SK-N-SH (cell line): ENCODE measurements around the gene TTYH3. TPM values are rescaled to one million over a fixed set of nuclear protein-coding genes. Genes with fewer than 3 reads are reported as not detected.

Source experiments
- CTCF ChIA-PET: fragments of 300-600, 350-600 bp; formaldehyde crosslinking; extraction: SDS; loops from one replicate; lab custom pipeline; 2021; lab: Yijun Ruan, JAX
- POLR2A ChIA-PET: fragments of 350-600 bp; sonication (Branson Sonifier 250); formaldehyde crosslinking; extraction: SDS; loops from one replicate; lab custom pipeline; 2020; ENCODE audit warnings: antibody characterized with exemption, inconsistent platforms; lab: Yijun Ruan, JAX
- DNase-seq: peaks from one replicate; pipeline ENCODE4 v3.0.0; 2012
- H2AFZ ChIP-seq: fragments of 200-600 bp; sonication (generic); 2 replicates; pipeline ENCODE4 v1.8.1; 2016; ENCODE audit warnings: antibody characterized with exemption, mild to moderate bottlenecking, low read depth
- H3F3A ChIP-seq: fragments of 200-600 bp; sonication (generic); replicated peaks from 2 replicates; pipeline ENCODE3; 2016; ENCODE audit warnings: antibody characterized with exemption, mild to moderate bottlenecking; ENCODE audit not compliant: insufficient read depth
- H3K27ac ChIP-seq, 2 experiments: fragments of 200-500 bp in 1 of 2; fragments of 200-600 bp in 1 of 2; sonication (Bioruptor generic) in 1 of 2; sonication (generic), shearing (Covaris generic) in 1 of 2; 2 replicates each; pipeline versions ENCODE4 v1.5.1 to v1.6.1; 2014 to 2016; ENCODE audit warnings: low read depth in 2 of 2, inconsistent platforms in 1 of 2, low read length in 1 of 2, mild to moderate bottlenecking in 1 of 2, mixed read lengths in 1 of 2
- H3K27me3 ChIP-seq: fragments of 200-600 bp; sonication (generic), shearing (Covaris generic); 2 replicates; pipeline ENCODE4 v1.6.1; 2016; ENCODE audit warnings: mixed run types; ENCODE audit not compliant: insufficient read depth
- H3K36me3 ChIP-seq, 2 experiments: fragments of 200-500 bp in 1 of 2; fragments of 200-600 bp in 1 of 2; sonication (Bioruptor generic) in 1 of 2; sonication (generic) in 1 of 2; replicated peaks in 1 of 2; 2 replicates each; pipeline versions ENCODE3 to v1.5.1; 2014 to 2016; ENCODE audit warnings: low read length in 1 of 2, mild to moderate bottlenecking in 1 of 2; ENCODE audit not compliant: insufficient read depth in 2 of 2, control insufficient read depth in 1 of 2
- H3K4me1 ChIP-seq, 2 experiments: fragments of 200-500 bp in 1 of 2; fragments of 200-600 bp in 1 of 2; sonication (Bioruptor generic) in 1 of 2; sonication (generic), shearing (Covaris generic) in 1 of 2; 2 replicates each; pipeline versions ENCODE4 v1.5.1 to v1.6.1; 2014 to 2016; ENCODE audit warnings: low read depth in 1 of 2, low read length in 1 of 2, mixed run types in 1 of 2; ENCODE audit not compliant: insufficient read depth in 2 of 2, control insufficient read depth in 1 of 2
- H3K4me2 ChIP-seq: fragments of 200-600 bp; sonication (generic), shearing (Covaris generic); 2 replicates; pipeline ENCODE4 v1.6.1; 2017; ENCODE audit warnings: mixed run types
- H3K4me3 ChIP-seq, 2 experiments: fragments of 200-500 bp in 1 of 2; fragments of 200-600 bp in 1 of 2; sonication (Bioruptor generic) in 1 of 2; sonication (generic), shearing (Covaris generic) in 1 of 2; 2 replicates each; pipeline versions ENCODE4 v1.5.1 to v1.8.1; 2014 to 2016; ENCODE audit warnings: low read depth in 2 of 2, inconsistent platforms in 1 of 2, low read length in 1 of 2, mild to moderate bottlenecking in 1 of 2, mixed read lengths in 1 of 2, moderate library complexity in 1 of 2
- H3K79me2 ChIP-seq: fragments of 200-600 bp; sonication (generic); 2 replicates; pipeline ENCODE4 v1.8.1; 2017; ENCODE audit warnings: mild to moderate bottlenecking; ENCODE audit not compliant: insufficient read depth
- H3K9ac ChIP-seq: fragments of 200-600 bp; sonication (generic); 2 replicates; pipeline ENCODE4 v1.6.1; 2017; ENCODE audit warnings: mixed run types
- H3K9me2 ChIP-seq: fragments of 200-600 bp; sonication (generic); 2 replicates; pipeline ENCODE4 v1.6.1; 2017; ENCODE audit warnings: mixed run types
- H3K9me3 ChIP-seq: fragments of 200-600 bp; sonication (generic); 2 replicates; pipeline ENCODE4 v1.6.1; 2017; ENCODE audit warnings: mixed run types, mild to moderate bottlenecking, moderate library complexity
- H4K20me1 ChIP-seq: fragments of 200-600 bp; sonication (generic); 2 replicates; pipeline ENCODE4 v1.6.1; 2017; ENCODE audit warnings: mild to moderate bottlenecking, mixed run types; ENCODE audit not compliant: insufficient read depth
- CHD2 ChIP-seq: fragments of 150-350 bp; IDR thresholded peaks from 2 replicates; pipeline ENCODE4 v1.6.1; 2018; ENCODE audit warnings: low read length; ENCODE audit not compliant: partially characterized antibody
- ELF1 ChIP-seq: IDR thresholded peaks from 2 replicates; pipeline ENCODE4 v1.4.0; 2012
- EP300 ChIP-seq, 2 experiments: IDR thresholded peaks; 2 replicates each; pipeline versions ENCODE4 v1.4.0 to v1.6.1; 2012; ENCODE audit warnings: borderline replicate concordance in 1 of 2, low read depth in 1 of 2, low read length in 1 of 2
- EZH2phosphoT487 ChIP-seq: fragments of 200-600 bp; sonication (generic); IDR thresholded peaks from 2 replicates; pipeline ENCODE4 v1.6.1; 2017; ENCODE audit warnings: low read depth, mixed run types, mild to moderate bottlenecking, antibody characterized with exemption, moderate library complexity, borderline replicate concordance
- FOXJ3 ChIP-seq: sonication (generic); formaldehyde crosslinking; IDR thresholded peaks from 2 replicates; pipeline ENCODE4 v1.5.1; 2020; ENCODE audit warnings: mild to moderate bottlenecking, missing genetic modification reagents
- JUND ChIP-seq: IDR thresholded peaks from 2 replicates; pipeline ENCODE4 v1.4.0; 2012
- MEF2A ChIP-seq: IDR thresholded peaks from 2 replicates; pipeline ENCODE4 v1.4.0; 2012; ENCODE audit warnings: low read depth, borderline replicate concordance
- NFIC ChIP-seq: IDR thresholded peaks from 2 replicates; pipeline ENCODE4 v1.4.0; 2012; ENCODE audit warnings: borderline replicate concordance
- RCOR1 ChIP-seq: fragments of 150-350 bp; IDR thresholded peaks from 2 replicates; pipeline ENCODE4 v1.6.1; 2017; ENCODE audit warnings: antibody characterized with exemption, low read length
- RFX5 ChIP-seq: IDR thresholded peaks from 2 replicates; pipeline ENCODE4 v1.6.1; 2012; ENCODE audit warnings: mild to moderate bottlenecking, improper control_type of control experiment, low read length
- SMC3 ChIP-seq: IDR thresholded peaks from 2 replicates; pipeline ENCODE4 v1.6.1; 2012; ENCODE audit warnings: low read depth, low read length, improper control_type of control experiment
- TCF12 ChIP-seq: IDR thresholded peaks from 2 replicates; pipeline ENCODE4 v1.4.0; 2012
- TEAD4 ChIP-seq: IDR thresholded peaks from 2 replicates; pipeline ENCODE4 v1.4.0; 2012; ENCODE audit warnings: mild to moderate bottlenecking, borderline replicate concordance; ENCODE audit not compliant: insufficient read depth
- WGBS: methylation state at CpG from one replicate; pipeline ENCODE4 v1.1.6; 2017; ENCODE audit warnings: low lambda C conversion rate; 5-methylcytosine and 5-hydroxymethylcytosine counted together
- polyA plus RNA-seq, 3 experiments: library from polyadenylated mRNA; depleted of rRNA; stranded (reverse); fragments of >200 nt; gene quantifications; 2 replicates each; pipeline ENCODE4 v1.2.3, GENCODE V29; 2012
- TF ChIP-seq, protein P1 (sequence below): IDR thresholded peaks from 2 replicates; pipeline ENCODE4 v1.6.1; 2012; ENCODE audit warnings: mild to moderate bottlenecking, low read depth, low read length, moderate library complexity
- TF ChIP-seq, protein P2 (sequence below): fragments of 150-350 bp; IDR thresholded peaks from 2 replicates; pipeline ENCODE4 v1.6.1; 2017; ENCODE audit warnings: antibody characterized with exemption, low read length, low read depth, borderline replicate concordance
- TF ChIP-seq, protein P3 (sequence below): IDR thresholded peaks from 2 replicates; pipeline ENCODE4; 2012
- TF ChIP-seq, protein P4 (sequence below): fragments of 150-350 bp; IDR thresholded peaks from 2 replicates; pipeline ENCODE4 v1.6.1; 2016; ENCODE audit warnings: mild to moderate bottlenecking, low read depth, low read length
- TF ChIP-seq, protein P5 (sequence below): fragments of 200-600 bp; sonication (generic); IDR thresholded peaks from 2 replicates; pipeline ENCODE4 v1.6.1; 2017; ENCODE audit warnings: antibody characterized with exemption, mild to moderate bottlenecking, moderate library complexity

TTYH3 gene
- polyA plus RNA-seq, 1 of the 3 experiments (the other 2 are of a cell fraction) = 105 TPM

DNA sequence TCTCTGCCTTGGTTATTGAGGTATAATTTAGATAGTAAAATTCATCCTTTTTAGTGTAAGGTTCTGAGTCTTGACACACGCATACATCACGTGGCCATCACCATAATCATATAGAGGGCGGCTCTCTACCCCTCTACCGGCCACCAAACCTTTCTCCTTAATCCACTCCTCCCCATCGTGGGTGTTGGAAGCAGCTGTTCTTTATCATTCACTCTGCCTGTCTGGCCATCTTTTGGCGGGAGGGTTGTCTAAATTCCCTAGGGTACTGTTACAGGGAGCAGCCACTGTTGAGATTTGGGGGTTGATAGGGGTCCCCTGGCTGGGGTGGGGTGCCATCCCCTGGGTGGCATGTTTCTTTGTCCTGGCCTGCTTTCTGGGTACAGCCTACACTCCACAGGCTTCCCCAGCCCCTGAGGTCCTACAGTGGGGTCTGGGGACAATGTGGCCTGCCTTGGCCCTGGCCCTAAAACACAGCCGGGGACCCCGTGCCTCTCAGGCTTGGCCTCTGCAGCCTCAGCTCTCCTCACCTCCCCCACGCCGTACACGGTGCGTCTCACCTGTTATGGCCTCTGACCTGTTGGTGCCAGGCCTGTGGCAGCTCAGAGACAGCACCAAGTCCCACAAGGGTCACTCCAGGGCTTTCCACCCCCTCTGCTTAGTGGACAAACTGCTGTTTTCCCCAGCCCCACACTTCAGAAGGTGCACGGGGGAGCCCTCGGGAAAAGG is 73.7 kb downstream of the TTYH3 start:
- H3K79me2 ChIP-seq = no peaks in the 10 kb centered on the region
- DNase-seq = no peak
- no peak overlapping the region for H2AFZ ChIP-seq
- H3F3A ChIP-seq = no peaks in the 10 kb centered on the region
- H3K27ac ChIP-seq = no peak overlapping the region
- H3K36me3 ChIP-seq = no peaks in the 10 kb centered on the region
- no peaks in the 10 kb centered on the region for H3K9me3 ChIP-seq
- no peak overlapping the region for H3K4me3 ChIP-seq
- H3K4me1 ChIP-seq = peaks cover 0 to 2% of the 10 kb centered on the region in 2 experiments; a peak in 1 of 4 replicates
- ChIA-PET POLR2A (no interaction called here), CTCF (interaction anchor here (1.8 to 4.7 kb wide), 4 partner anchors 13 to 35 kb away, joined by 5 to 23 read pairs (median 14); no protein-coding TSS in a partner anchor)
- WGBS = 89% methylated on average over 14 of the region's 14 CpGs
- no peak for TF ChIP-seq CHD2
- TF ChIP-seq EP300 (IDR thresholded peaks at IDR 0.05; ENCODE audit: borderline replicate concordance in 1 of 2, low read depth in 1 of 2, low read length in 1 of 2) = no peak
- no peak for TF ChIP-seq RCOR1
- TF ChIP-seq JUND = no peak
- TF ChIP-seq, protein P1, sequence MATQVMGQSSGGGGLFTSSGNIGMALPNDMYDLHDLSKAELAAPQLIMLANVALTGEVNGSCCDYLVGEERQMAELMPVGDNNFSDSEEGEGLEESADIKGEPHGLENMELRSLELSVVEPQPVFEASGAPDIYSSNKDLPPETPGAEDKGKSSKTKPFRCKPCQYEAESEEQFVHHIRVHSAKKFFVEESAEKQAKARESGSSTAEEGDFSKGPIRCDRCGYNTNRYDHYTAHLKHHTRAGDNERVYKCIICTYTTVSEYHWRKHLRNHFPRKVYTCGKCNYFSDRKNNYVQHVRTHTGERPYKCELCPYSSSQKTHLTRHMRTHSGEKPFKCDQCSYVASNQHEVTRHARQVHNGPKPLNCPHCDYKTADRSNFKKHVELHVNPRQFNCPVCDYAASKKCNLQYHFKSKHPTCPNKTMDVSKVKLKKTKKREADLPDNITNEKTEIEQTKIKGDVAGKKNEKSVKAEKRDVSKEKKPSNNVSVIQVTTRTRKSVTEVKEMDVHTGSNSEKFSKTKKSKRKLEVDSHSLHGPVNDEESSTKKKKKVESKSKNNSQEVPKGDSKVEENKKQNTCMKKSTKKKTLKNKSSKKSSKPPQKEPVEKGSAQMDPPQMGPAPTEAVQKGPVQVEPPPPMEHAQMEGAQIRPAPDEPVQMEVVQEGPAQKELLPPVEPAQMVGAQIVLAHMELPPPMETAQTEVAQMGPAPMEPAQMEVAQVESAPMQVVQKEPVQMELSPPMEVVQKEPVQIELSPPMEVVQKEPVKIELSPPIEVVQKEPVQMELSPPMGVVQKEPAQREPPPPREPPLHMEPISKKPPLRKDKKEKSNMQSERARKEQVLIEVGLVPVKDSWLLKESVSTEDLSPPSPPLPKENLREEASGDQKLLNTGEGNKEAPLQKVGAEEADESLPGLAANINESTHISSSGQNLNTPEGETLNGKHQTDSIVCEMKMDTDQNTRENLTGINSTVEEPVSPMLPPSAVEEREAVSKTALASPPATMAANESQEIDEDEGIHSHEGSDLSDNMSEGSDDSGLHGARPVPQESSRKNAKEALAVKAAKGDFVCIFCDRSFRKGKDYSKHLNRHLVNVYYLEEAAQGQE = no peak
- TF ChIP-seq RFX5 = no peak
- no peak for TF ChIP-seq SMC3
- TF ChIP-seq FOXJ3 (CRISPR knock-in tag) = no peak
- TF ChIP-seq, protein P2, sequence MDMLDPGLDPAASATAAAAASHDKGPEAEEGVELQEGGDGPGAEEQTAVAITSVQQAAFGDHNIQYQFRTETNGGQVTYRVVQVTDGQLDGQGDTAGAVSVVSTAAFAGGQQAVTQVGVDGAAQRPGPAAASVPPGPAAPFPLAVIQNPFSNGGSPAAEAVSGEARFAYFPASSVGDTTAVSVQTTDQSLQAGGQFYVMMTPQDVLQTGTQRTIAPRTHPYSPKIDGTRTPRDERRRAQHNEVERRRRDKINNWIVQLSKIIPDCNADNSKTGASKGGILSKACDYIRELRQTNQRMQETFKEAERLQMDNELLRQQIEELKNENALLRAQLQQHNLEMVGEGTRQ = no peak
- no peaks in the 10 kb centered on the region for H4K20me1 ChIP-seq
- H3K9ac ChIP-seq = no peak overlapping the region
- no peak overlapping the region for H3K4me2 ChIP-seq
- H3K27me3 ChIP-seq = no peaks in the 10 kb centered on the region
- no peaks in the 10 kb centered on the region for H3K9me2 ChIP-seq

DNA sequence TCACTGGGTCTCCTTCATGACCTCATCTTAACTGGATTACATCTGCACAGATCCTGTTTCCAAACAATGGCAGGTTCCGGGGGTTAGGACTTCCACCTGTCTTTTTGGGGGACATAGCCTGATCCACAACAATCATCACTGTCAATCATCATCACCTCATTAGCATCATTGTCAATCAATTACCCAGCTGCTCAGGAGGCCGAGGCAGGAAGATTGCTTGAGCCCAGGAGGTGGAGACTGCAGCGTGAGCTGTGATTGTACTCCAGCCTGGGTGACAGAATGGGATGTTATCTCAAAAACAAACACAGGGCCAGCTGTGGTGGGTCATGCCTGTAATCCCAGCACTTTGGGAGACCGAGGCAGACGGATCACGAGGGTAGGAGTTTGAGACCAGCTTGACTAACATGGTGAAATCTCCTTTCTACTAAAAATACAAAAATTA is 74.9 kb downstream of the TTYH3 start:
- Histone ChIP-seq H3K9me3 (no peaks in the 10 kb centered on the region), H3K4me2 (no peak overlapping the region), H3K4me1 (no peaks in the 10 kb centered on the region; a peak in 1 of 4 replicates), H3K36me3 (no peaks in the 10 kb centered on the region), H3K27ac (no peak overlapping the region), H3K4me3 (no peak overlapping the region), H3F3A (no peaks in the 10 kb centered on the region), H3K9ac (no peak overlapping the region), H2AFZ (no peak overlapping the region), H4K20me1 (no peaks in the 10 kb centered on the region), H3K79me2 (no peaks in the 10 kb centered on the region), H3K27me3 (no peaks in the 10 kb centered on the region), H3K9me2 (no peaks in the 10 kb centered on the region)
- no peak for DNase-seq
- ChIA-PET CTCF (interaction anchor here (0.9 to 8.6 kb wide), 9 partner anchors 9 to 139 kb away, joined by 3 to 55 read pairs (median 5); no protein-coding TSS in a partner anchor), POLR2A (no interaction called here)
- WGBS = 91% methylated on average over 6 of the region's 6 CpGs
- TF ChIP-seq EZH2phosphoT487 = no peak
- TF ChIP-seq, protein P3, sequence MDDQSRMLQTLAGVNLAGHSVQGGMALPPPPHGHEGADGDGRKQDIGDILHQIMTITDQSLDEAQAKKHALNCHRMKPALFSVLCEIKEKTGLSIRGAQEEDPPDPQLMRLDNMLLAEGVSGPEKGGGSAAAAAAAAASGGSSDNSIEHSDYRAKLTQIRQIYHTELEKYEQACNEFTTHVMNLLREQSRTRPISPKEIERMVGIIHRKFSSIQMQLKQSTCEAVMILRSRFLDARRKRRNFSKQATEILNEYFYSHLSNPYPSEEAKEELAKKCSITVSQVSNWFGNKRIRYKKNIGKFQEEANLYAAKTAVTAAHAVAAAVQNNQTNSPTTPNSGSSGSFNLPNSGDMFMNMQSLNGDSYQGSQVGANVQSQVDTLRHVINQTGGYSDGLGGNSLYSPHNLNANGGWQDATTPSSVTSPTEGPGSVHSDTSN = no peak
- no peak for TF ChIP-seq SMC3
- no peak for TF ChIP-seq NFIC
- no peak for TF ChIP-seq TCF12
- TF ChIP-seq, protein P4, sequence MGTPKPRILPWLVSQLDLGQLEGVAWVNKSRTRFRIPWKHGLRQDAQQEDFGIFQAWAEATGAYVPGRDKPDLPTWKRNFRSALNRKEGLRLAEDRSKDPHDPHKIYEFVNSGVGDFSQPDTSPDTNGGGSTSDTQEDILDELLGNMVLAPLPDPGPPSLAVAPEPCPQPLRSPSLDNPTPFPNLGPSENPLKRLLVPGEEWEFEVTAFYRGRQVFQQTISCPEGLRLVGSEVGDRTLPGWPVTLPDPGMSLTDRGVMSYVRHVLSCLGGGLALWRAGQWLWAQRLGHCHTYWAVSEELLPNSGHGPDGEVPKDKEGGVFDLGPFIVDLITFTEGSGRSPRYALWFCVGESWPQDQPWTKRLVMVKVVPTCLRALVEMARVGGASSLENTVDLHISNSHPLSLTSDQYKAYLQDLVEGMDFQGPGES = no peak
- TF ChIP-seq MEF2A = no peak
- no peak for TF ChIP-seq TEAD4
- TF ChIP-seq, protein P5, sequence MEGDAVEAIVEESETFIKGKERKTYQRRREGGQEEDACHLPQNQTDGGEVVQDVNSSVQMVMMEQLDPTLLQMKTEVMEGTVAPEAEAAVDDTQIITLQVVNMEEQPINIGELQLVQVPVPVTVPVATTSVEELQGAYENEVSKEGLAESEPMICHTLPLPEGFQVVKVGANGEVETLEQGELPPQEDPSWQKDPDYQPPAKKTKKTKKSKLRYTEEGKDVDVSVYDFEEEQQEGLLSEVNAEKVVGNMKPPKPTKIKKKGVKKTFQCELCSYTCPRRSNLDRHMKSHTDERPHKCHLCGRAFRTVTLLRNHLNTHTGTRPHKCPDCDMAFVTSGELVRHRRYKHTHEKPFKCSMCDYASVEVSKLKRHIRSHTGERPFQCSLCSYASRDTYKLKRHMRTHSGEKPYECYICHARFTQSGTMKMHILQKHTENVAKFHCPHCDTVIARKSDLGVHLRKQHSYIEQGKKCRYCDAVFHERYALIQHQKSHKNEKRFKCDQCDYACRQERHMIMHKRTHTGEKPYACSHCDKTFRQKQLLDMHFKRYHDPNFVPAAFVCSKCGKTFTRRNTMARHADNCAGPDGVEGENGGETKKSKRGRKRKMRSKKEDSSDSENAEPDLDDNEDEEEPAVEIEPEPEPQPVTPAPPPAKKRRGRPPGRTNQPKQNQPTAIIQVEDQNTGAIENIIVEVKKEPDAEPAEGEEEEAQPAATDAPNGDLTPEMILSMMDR = no peak
- TF ChIP-seq ELF1 = no peak
